ENCODE measurements around the gene F2. TPM values are rescaled to one million over a fixed set of nuclear protein-coding genes. Genes with fewer than 3 reads are reported as not detected.

The F2 gene
- total RNA-seq, 1 donor, result not detected

- DNase-seq (ENCODE audit: low read depth), result no peak
- TF ChIP-seq CTCF (IDR thresholded peaks at IDR 0.05; ENCODE audit: insufficient read depth, low read depth, low read length), result no peak
- no peak overlapping the region for H3K4me3 ChIP-seq (ENCODE audit: low read depth, low read length)
These were observed 23.4 kb upstream of the F2 start for GRCh38 chr11:46695345-46696211.

- DNase-seq (ENCODE audit: low read depth), result no peak
- H3K4me3 ChIP-seq (ENCODE audit: low read depth, low read length), result no peak overlapping the region
- TF ChIP-seq CTCF (IDR thresholded peaks at IDR 0.05; ENCODE audit: insufficient read depth, low read depth, low read length), result no peak
These were observed 22.8 kb upstream of the F2 start for GRCh38 chr11:46696212-46696558.

GRCh38 chr11:46697303-46697702, 21.7 kb upstream of the F2 start:
- peak; percentile 21 for DNase-seq (ENCODE audit: low read depth)
- no peak for TF ChIP-seq CTCF (IDR thresholded peaks at IDR 0.05; ENCODE audit: insufficient read depth, low read depth, low read length)
- H3K4me3 ChIP-seq (ENCODE audit: low read depth, low read length), result no peak overlapping the region

- DNase-seq (ENCODE audit: low read depth), result no peak
- TF ChIP-seq CTCF (IDR thresholded peaks at IDR 0.05; ENCODE audit: insufficient read depth, low read depth, low read length), result no peak
- no peak overlapping the region for H3K4me3 ChIP-seq (ENCODE audit: low read depth, low read length)
These were observed 21.3 kb upstream of the F2 start for GRCh38 chr11:46697723-46698122.

GRCh38 chr11:46698597-46698996, 20.4 kb upstream of the F2 start:
- DNase-seq (ENCODE audit: low read depth), result no peak
- no peak for TF ChIP-seq CTCF (IDR thresholded peaks at IDR 0.05; ENCODE audit: insufficient read depth, low read depth, low read length)
- no peak overlapping the region for H3K4me3 ChIP-seq (ENCODE audit: low read depth, low read length)

GRCh38 chr11:46700241-46701077, 18.6 kb upstream of the F2 start, which contains the start of the genes ARHGAP1 and ZNF408:
Gene ARHGAP1, minus strand, starts transcription at chr11:46700619. Its CDS starts 4,512 bp downstream, at chr11:46696107.
Gene ZNF408, plus strand, starts transcription at chr11:46701031. Its CDS starts 17 bp downstream, at chr11:46701048.
- peak within 1 kb of the TSS; percentile 99 for H3K4me3 ChIP-seq (ENCODE audit: low read depth, low read length)
- peak; percentile 99 for DNase-seq (ENCODE audit: low read depth)
- TF ChIP-seq CTCF (IDR thresholded peaks at IDR 0.05; ENCODE audit: insufficient read depth, low read depth, low read length), result no peak
